ENCODE measurements around the gene KLHL5. TPM values are rescaled to one million over a fixed set of nuclear protein-coding genes. Genes with fewer than 3 reads are reported as not detected.

Gene KLHL5
- total and polyA plus RNA-seq, 9 of the 15 experiments (the other 6 are each of a cell fraction or from before 2014, with no cell fraction given): 8.0 to 30.8 (median 22.1) TPM

DNA sequence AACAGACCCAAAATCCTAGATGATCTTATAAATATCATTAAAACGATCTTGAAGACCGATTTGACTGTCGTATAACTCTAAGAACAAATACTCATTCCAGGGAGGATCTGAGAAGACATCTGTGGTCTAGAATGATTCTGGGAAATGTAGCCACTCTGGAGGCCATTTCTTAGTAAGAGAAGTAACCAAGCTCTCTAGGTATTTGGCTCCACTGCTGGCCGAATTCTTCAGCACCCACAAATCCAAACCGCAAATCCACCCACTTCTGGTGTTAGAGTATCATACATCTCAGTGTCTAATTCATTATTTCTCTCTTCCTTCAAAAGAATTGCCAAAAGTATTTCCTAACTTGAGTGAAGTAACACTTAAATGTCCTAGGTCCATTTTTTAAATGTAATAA is 23.9 kb downstream of the KLHL5 start:
- 1% methylated on average over 5 of the region's 5 CpGs for WGBS (ENCODE audit: insufficient coverage, low coverage, missing lambda C conversion rate)
- ChIA-PET POLR2A (interaction anchor here (0.8 to 1.7 kb wide), 3 partner anchors 16 to 48 kb away, joined by 3 to 6 read pairs (median 4); no protein-coding TSS in a partner anchor), CTCF (ENCODE audit: low intra/inter-chr PET ratio) (no interaction called here)
- H3K79me2 ChIP-seq (ENCODE audit: control insufficient read depth, insufficient read depth, low read length): no peaks in the 10 kb centered on the region
- H3K4me2 ChIP-seq (ENCODE audit: insufficient read depth, low read length): no peak overlapping the region
- no peaks in the 10 kb centered on the region for H3K9me3 ChIP-seq (replicated peaks; ENCODE audit: control insufficient read depth, insufficient read depth, low read depth, low read length)
- H3K9me1 ChIP-seq (ENCODE audit: control insufficient read depth, insufficient read depth, low read length): no peaks in the 10 kb centered on the region
- no TSS peak for BruUV-seq (replicated peaks)
- H4K20me1 ChIP-seq (replicated peaks; ENCODE audit: control insufficient read depth, insufficient read depth, low read length): no peaks in the 10 kb centered on the region
- ATAC-seq (peak; percentile 82), FAIRE-seq (peak; percentile 90), DNase-seq (ENCODE audit: extremely low read depth in 1 of 4, low spot score in 3 of 4) (peak; percentile 11 to 73 (median 30))
- in situ Hi-C loops (cut with MboI): no loop called here
- H3K27ac ChIP-seq (ENCODE audit: extremely low read depth, low read depth, low read length): no peak overlapping the region
- H3K36me3 ChIP-seq (ENCODE audit: control insufficient read depth, insufficient read depth, low read length): peaks cover 2% of the 10 kb centered on the region; the same call in 1 of the 3 replicates
- peaks cover 0 to 6% of the 10 kb centered on the region in 2 experiments; a peak in 3 of 5 replicates for H3K4me1 ChIP-seq (replicated peaks in 1 of 2; ENCODE audit: control insufficient read depth in 2 of 2, insufficient read depth in 2 of 2, low read length in 2 of 2)
- no peak overlapping the region for H3K9ac ChIP-seq (ENCODE audit: insufficient read depth in 1 of 2, low read depth in 2 of 2, low read length in 2 of 2)
- H3K27me3 ChIP-seq (ENCODE audit: control insufficient read depth in 2 of 2, insufficient read depth in 2 of 2, low read length in 2 of 2): no peaks in the 10 kb centered on the region
- intact Hi-C loops (cut with micrococcal nuclease): no loop called here
- H3K4me3 ChIP-seq: no peak overlapping the region
- no peak overlapping the region for H2AFZ ChIP-seq (ENCODE audit: low read depth, low read length)
- TF ChIP-seq CCNT2 (IDR thresholded peaks at IDR 0.05; ENCODE audit: borderline replicate concordance, extremely low read depth, insufficient read length, low read depth, low read length) (peak; percentile 38), NCOR1 (IDR thresholded peaks at IDR 0.05) (peak; percentile 45; the same call in 1 of the 2 replicates), TSC22D4 (tag; IDR thresholded peaks at IDR 0.05) (no peak), CC2D1A (IDR thresholded peaks at IDR 0.05) (peak; percentile 69; the same call in 1 of the 2 replicates), HIVEP1 (CRISPR knock-in tag; IDR thresholded peaks at IDR 0.05) (no peak), IRF2 (CRISPR knock-in tag; IDR thresholded peaks at IDR 0.05) (no peak), CXXC5 (CRISPR knock-in tag; IDR thresholded peaks at IDR 0.05) (peak; percentile 39), TEAD1 (CRISPR knock-in tag; IDR thresholded peaks at IDR 0.05) (peak in 1 of 2 experiments; percentile 87; a peak in 2 of 4 replicates), ZNF717 (CRISPR knock-in tag; IDR thresholded peaks at IDR 0.05) (no peak), JUN (IDR thresholded peaks at IDR 0.05; ENCODE audit: borderline replicate concordance, low read depth, low read length) (no peak; the same call in 1 of the 2 replicates), JUN (CRISPR knock-in tag; IDR thresholded peaks at IDR 0.05; ENCODE audit: borderline replicate concordance) (no peak), ZBTB17 (CRISPR knock-in tag; IDR thresholded peaks at IDR 0.05) (no peak), ZFP1 (CRISPR knock-in tag; IDR thresholded peaks at IDR 0.05) (no peak), RUNX1 (IDR thresholded peaks at IDR 0.05; ENCODE audit: low read depth) (no peak)
- TF ChIP-seq, protein P1, sequence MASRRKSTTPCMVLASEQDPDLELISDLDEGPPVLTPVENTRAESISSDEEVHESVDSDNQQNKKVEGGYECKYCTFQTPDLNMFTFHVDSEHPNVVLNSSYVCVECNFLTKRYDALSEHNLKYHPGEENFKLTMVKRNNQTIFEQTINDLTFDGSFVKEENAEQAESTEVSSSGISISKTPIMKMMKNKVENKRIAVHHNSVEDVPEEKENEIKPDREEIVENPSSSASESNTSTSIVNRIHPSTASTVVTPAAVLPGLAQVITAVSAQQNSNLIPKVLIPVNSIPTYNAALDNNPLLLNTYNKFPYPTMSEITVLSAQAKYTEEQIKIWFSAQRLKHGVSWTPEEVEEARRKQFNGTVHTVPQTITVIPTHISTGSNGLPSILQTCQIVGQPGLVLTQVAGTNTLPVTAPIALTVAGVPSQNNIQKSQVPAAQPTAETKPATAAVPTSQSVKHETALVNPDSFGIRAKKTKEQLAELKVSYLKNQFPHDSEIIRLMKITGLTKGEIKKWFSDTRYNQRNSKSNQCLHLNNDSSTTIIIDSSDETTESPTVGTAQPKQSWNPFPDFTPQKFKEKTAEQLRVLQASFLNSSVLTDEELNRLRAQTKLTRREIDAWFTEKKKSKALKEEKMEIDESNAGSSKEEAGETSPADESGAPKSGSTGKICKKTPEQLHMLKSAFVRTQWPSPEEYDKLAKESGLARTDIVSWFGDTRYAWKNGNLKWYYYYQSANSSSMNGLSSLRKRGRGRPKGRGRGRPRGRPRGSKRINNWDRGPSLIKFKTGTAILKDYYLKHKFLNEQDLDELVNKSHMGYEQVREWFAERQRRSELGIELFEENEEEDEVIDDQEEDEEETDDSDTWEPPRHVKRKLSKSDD (conservative IDR thresholded peaks at IDR 0.05; ENCODE audit: low read length): no peak
- TF ChIP-seq, protein P2, sequence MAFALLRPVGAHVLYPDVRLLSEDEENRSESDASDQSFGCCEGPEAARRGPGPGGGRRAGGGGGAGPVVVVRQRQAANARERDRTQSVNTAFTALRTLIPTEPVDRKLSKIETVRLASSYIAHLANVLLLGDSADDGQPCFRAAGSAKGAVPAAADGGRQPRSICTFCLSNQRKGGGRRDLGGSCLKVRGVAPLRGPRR (CRISPR knock-in tag; IDR thresholded peaks at IDR 0.05): no peak
- TF ChIP-seq, protein P3, sequence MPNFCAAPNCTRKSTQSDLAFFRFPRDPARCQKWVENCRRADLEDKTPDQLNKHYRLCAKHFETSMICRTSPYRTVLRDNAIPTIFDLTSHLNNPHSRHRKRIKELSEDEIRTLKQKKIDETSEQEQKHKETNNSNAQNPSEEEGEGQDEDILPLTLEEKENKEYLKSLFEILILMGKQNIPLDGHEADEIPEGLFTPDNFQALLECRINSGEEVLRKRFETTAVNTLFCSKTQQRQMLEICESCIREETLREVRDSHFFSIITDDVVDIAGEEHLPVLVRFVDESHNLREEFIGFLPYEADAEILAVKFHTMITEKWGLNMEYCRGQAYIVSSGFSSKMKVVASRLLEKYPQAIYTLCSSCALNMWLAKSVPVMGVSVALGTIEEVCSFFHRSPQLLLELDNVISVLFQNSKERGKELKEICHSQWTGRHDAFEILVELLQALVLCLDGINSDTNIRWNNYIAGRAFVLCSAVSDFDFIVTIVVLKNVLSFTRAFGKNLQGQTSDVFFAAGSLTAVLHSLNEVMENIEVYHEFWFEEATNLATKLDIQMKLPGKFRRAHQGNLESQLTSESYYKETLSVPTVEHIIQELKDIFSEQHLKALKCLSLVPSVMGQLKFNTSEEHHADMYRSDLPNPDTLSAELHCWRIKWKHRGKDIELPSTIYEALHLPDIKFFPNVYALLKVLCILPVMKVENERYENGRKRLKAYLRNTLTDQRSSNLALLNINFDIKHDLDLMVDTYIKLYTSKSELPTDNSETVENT (CRISPR knock-in tag; IDR thresholded peaks at IDR 0.05): no peak
- TF ChIP-seq, protein P4, sequence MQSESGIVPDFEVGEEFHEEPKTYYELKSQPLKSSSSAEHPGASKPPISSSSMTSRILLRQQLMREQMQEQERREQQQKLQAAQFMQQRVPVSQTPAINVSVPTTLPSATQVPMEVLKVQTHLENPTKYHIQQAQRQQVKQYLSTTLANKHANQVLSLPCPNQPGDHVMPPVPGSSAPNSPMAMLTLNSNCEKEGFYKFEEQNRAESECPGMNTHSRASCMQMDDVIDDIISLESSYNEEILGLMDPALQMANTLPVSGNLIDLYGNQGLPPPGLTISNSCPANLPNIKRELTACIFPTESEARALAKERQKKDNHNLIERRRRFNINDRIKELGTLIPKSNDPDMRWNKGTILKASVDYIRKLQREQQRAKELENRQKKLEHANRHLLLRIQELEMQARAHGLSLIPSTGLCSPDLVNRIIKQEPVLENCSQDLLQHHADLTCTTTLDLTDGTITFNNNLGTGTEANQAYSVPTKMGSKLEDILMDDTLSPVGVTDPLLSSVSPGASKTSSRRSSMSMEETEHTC (IDR thresholded peaks at IDR 0.05): no peak
